HG03175 (cell line): ENCODE results near the gene ZNF148.
"Not testable (repeated sequence)": the region's sequence is repeated elsewhere in the genome, so short reads cannot be mapped to it uniquely, and the experiment has no call there.

Experiments used
- ATAC-seq: cut with Tn5 transposase; IDR thresholded peaks from one replicate; pipeline ENCODE4 v1.9.1; 2021; ENCODE audit warnings: mild to moderate bottlenecking, moderate library complexity; ENCODE audit not compliant: unreplicated experiment

Gene ZNF148

GRCh38 chr3:125374996-125375941, at the start of gene ZNF148:
Gene ZNF148, minus strand, starts transcription at chr3:125375325. Its CDS starts 61,685 bp downstream, at chr3:125313640.
- ATAC-seq, result peak; percentile 92

GRCh38 chr3:125418306-125418705, 43.2 kb upstream of the ZNF148 start:
- ATAC-seq, result no peak

GRCh38 chr3:125416235-125416634, 41.1 kb upstream of the ZNF148 start:
- ATAC-seq, result no peak

- no peak for ATAC-seq
Observed at GRCh38 chr3:125414669-125415068, 39.5 kb upstream of the ZNF148 start.

- no peak for ATAC-seq
Observed at GRCh38 chr3:125410922-125411321, 35.8 kb upstream of the ZNF148 start.

GRCh38 chr3:125406070-125406469, 30.9 kb upstream of the ZNF148 start:
- ATAC-seq, result no peak

GRCh38 chr3:125405515-125405914, 30.4 kb upstream of the ZNF148 start:
- ATAC-seq, result not testable (repeated sequence)

GRCh38 chr3:125403789-125404188, 28.7 kb upstream of the ZNF148 start:
- ATAC-seq, result no peak

- no peak for ATAC-seq
Observed at GRCh38 chr3:125402639-125403038, 27.5 kb upstream of the ZNF148 start.

GRCh38 chr3:125401402-125401801, 26.3 kb upstream of the ZNF148 start:
- ATAC-seq, result no peak

- ATAC-seq, result no peak
Observed at GRCh38 chr3:125398952-125399351, 23.8 kb upstream of the ZNF148 start.

GRCh38 chr3:125395091-125395490, 20.0 kb upstream of the ZNF148 start:
- no peak for ATAC-seq

- no peak for ATAC-seq
Observed at GRCh38 chr3:125394406-125394805, 19.3 kb upstream of the ZNF148 start.

- ATAC-seq, result no peak
Observed at GRCh38 chr3:125389282-125389681, 14.2 kb upstream of the ZNF148 start.

- ATAC-seq, result not testable (repeated sequence)
Observed at GRCh38 chr3:125388369-125388768, 13.2 kb upstream of the ZNF148 start.

- no peak for ATAC-seq
Observed at GRCh38 chr3:125386811-125387210, 11.7 kb upstream of the ZNF148 start.

GRCh38 chr3:125383744-125384143, 8.6 kb upstream of the ZNF148 start:
- ATAC-seq, result no peak

- no peak for ATAC-seq
Observed at GRCh38 chr3:125382298-125382697, 7.2 kb upstream of the ZNF148 start.

- ATAC-seq, result no peak
Observed at GRCh38 chr3:125381743-125382142, 6.6 kb upstream of the ZNF148 start.

GRCh38 chr3:125381314-125381713, 6.2 kb upstream of the ZNF148 start:
- ATAC-seq, result no peak

GRCh38 chr3:125379483-125379882, 4.4 kb upstream of the ZNF148 start:
- ATAC-seq, result no peak

GRCh38 chr3:125378762-125379161, 3.6 kb upstream of the ZNF148 start:
- no peak for ATAC-seq
